ENCODE results near the gene QSOX1. TPM values are rescaled to one million over a fixed set of nuclear protein-coding genes. Genes with fewer than 3 reads are reported as not detected.

The QSOX1 gene
- total and polyA plus RNA-seq, 2 donors (not counting 3 experiments of a cell fraction or from before 2014, with no cell fraction given) = 256 to 415 TPM

GRCh38 chr1:180151508-180151907 lies 3.2 kb upstream of the QSOX1 start:
- peak; percentile 90 for FAIRE-seq

GRCh38 chr1:180152588-180152987 lies 2.1 kb upstream of the QSOX1 start:
- H3K4me3 ChIP-seq (replicated peaks in 1 of 3; ENCODE audit: insufficient read depth in 1 of 3, low read depth in 1 of 3, low read length in 3 of 3) = no peak overlapping the region
- CTCF ChIA-PET = no interaction called here
- peak overlapping the region; percentile 46 for H3K4me2 ChIP-seq (ENCODE audit: insufficient read depth, low read length)
- dilution Hi-C loops (cut with MboI; ENCODE audit: extremely low pct_ligation_motif_present, low sequenced_read_pairs) (no loop called here), intact Hi-C loops (cut with micrococcal nuclease) (loop anchor here (5.0 kb wide), 2 partner anchors 125 to 480 kb away; partner anchors contain the start of gene XPR1)
- H3K27me3 ChIP-seq (ENCODE audit: control insufficient read depth in 2 of 2, insufficient read depth in 2 of 2, low read length in 2 of 2) = no peaks in the 10 kb centered on the region
- peaks cover 25% of the 10 kb centered on the region for H3K79me2 ChIP-seq (ENCODE audit: control insufficient read depth, insufficient read depth, low read length)
- no TSS peak for BruUV-seq (replicated peaks)
- H3K9me3 ChIP-seq (replicated peaks; ENCODE audit: control insufficient read depth, insufficient read depth, low read length) = no peaks in the 10 kb centered on the region
- no peaks in the 10 kb centered on the region for H3K9me1 ChIP-seq (replicated peaks; ENCODE audit: control insufficient read depth, extremely low read depth, insufficient read depth, low read length)
- H3K27ac ChIP-seq (ENCODE audit: insufficient read depth, low read depth, low read length) = peak overlapping the region; percentile 76
- no peaks in the 10 kb centered on the region for H3K36me3 ChIP-seq (ENCODE audit: control insufficient read depth in 2 of 2, extremely low read depth in 1 of 2, insufficient read depth in 2 of 2, low read length in 2 of 2)
- peaks cover 58% of the 10 kb centered on the region for H3K4me1 ChIP-seq (ENCODE audit: control insufficient read depth, extremely low read depth, insufficient read depth, low read length)
- no peak for TF ChIP-seq POLR2A (IDR thresholded peaks at IDR 0.05; ENCODE audit: low read depth, low read length)
- POLR2A ChIA-PET = no interaction called here
- no peak overlapping the region for H2AFZ ChIP-seq (ENCODE audit: low read depth, low read length)
- H3K9ac ChIP-seq (replicated peaks; ENCODE audit: extremely low read depth, insufficient read depth, low read length) = peak overlapping the region; percentile 40
- DNase-seq (ENCODE audit: low read depth, low spot score) = no peak
- H4K20me1 ChIP-seq (replicated peaks; ENCODE audit: control insufficient read depth, extremely low read depth, insufficient read depth, low read length) = no peaks in the 10 kb centered on the region
- no peak for FAIRE-seq

More at GRCh38 chr1:180151508-180151907, 3.2 kb upstream of the QSOX1 start:
- Histone ChIP-seq H3K27me3 (ENCODE audit: control insufficient read depth in 2 of 2, insufficient read depth in 2 of 2, low read length in 2 of 2) (no peaks in the 10 kb centered on the region), H3K79me2 (ENCODE audit: control insufficient read depth, insufficient read depth, low read length) (peaks cover 14% of the 10 kb centered on the region), H3K4me3 (replicated peaks in 1 of 3; ENCODE audit: insufficient read depth in 1 of 3, low read depth in 1 of 3, low read length in 3 of 3) (no peak overlapping the region), H3K4me2 (ENCODE audit: insufficient read depth, low read length) (peak overlapping the region; percentile 52), H3K9me3 (replicated peaks; ENCODE audit: control insufficient read depth, insufficient read depth, low read length) (no peaks in the 10 kb centered on the region), H3K4me1 (ENCODE audit: control insufficient read depth, extremely low read depth, insufficient read depth, low read length) (peaks cover 48% of the 10 kb centered on the region), H3K9ac (replicated peaks; ENCODE audit: extremely low read depth, insufficient read depth, low read length) (peak overlapping the region; percentile 40), H4K20me1 (replicated peaks; ENCODE audit: control insufficient read depth, extremely low read depth, insufficient read depth, low read length) (no peaks in the 10 kb centered on the region), H3K9me1 (replicated peaks; ENCODE audit: control insufficient read depth, extremely low read depth, insufficient read depth, low read length) (no peaks in the 10 kb centered on the region), H3K27ac (ENCODE audit: insufficient read depth, low read depth, low read length) (peak overlapping the region; percentile 87), H3K36me3 (ENCODE audit: control insufficient read depth in 2 of 2, extremely low read depth in 1 of 2, insufficient read depth in 2 of 2, low read length in 2 of 2) (no peaks in the 10 kb centered on the region), H2AFZ (ENCODE audit: low read depth, low read length) (peak overlapping the region; percentile 68)
- ChIA-PET CTCF (interaction anchor here (1.0 kb wide), 1 partner anchor 17 kb away, joined by 5 read pairs; no protein-coding TSS in a partner anchor), POLR2A (interaction anchor here (1.0 kb wide), 1 partner anchor 15 kb away, joined by 6 read pairs; no protein-coding TSS in a partner anchor)
- intact Hi-C loops (cut with micrococcal nuclease) = loop anchor here (1.0 to 5.0 kb wide), 4 partner anchors 15 to 481 kb away; partner anchors contain the start of genes TOR1AIP1 and XPR1
- peak; percentile 86 for TF ChIP-seq POLR2AphosphoS5 (IDR thresholded peaks at IDR 0.05; ENCODE audit: insufficient read depth, low read depth, low read length)
- peak; percentile 86 for TF ChIP-seq FOS (IDR thresholded peaks at IDR 0.05; ENCODE audit: borderline replicate concordance, insufficient read depth, low read length)
- TF ChIP-seq JUN (IDR thresholded peaks at IDR 0.05; ENCODE audit: borderline replicate concordance, insufficient read depth, insufficient read length, low read depth) = peak; percentile 90
- no peak for TF ChIP-seq EZH2 (IDR thresholded peaks at IDR 0.05; ENCODE audit: borderline replicate concordance, low read depth, low read length, severe bottlenecking)
- TF ChIP-seq POLR2A (IDR thresholded peaks at IDR 0.05; ENCODE audit: low read depth, low read length) = peak; percentile 31
- no peak for TF ChIP-seq MAX (IDR thresholded peaks at IDR 0.05; ENCODE audit: insufficient read depth, insufficient read length)
- no peak for TF ChIP-seq MYC (IDR thresholded peaks at IDR 0.05; ENCODE audit: low read depth, low read length)
- BruUV-seq (replicated peaks) = no TSS peak
- peak; percentile 92 for DNase-seq (ENCODE audit: low read depth, low spot score)
- dilution Hi-C loops (cut with MboI; ENCODE audit: extremely low pct_ligation_motif_present, low sequenced_read_pairs) = no loop called here

All from endothelial cell of umbilical vein (primary cell).